GM21447 (cell line): ENCODE data around the gene TAF7L.
"Not testable (repeated sequence)": the region's sequence is repeated elsewhere in the genome, so short reads cannot be mapped to it uniquely, and the experiment has no call there.

Source experiments
- ATAC-seq: cut with Tn5 transposase; IDR thresholded peaks from one replicate; pipeline ENCODE4 v1.9.1; 2021; ENCODE audit not compliant: unreplicated experiment

TAF7L gene, protein sequence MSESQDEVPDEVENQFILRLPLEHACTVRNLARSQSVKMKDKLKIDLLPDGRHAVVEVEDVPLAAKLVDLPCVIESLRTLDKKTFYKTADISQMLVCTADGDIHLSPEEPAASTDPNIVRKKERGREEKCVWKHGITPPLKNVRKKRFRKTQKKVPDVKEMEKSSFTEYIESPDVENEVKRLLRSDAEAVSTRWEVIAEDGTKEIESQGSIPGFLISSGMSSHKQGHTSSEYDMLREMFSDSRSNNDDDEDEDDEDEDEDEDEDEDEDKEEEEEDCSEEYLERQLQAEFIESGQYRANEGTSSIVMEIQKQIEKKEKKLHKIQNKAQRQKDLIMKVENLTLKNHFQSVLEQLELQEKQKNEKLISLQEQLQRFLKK

DNA sequence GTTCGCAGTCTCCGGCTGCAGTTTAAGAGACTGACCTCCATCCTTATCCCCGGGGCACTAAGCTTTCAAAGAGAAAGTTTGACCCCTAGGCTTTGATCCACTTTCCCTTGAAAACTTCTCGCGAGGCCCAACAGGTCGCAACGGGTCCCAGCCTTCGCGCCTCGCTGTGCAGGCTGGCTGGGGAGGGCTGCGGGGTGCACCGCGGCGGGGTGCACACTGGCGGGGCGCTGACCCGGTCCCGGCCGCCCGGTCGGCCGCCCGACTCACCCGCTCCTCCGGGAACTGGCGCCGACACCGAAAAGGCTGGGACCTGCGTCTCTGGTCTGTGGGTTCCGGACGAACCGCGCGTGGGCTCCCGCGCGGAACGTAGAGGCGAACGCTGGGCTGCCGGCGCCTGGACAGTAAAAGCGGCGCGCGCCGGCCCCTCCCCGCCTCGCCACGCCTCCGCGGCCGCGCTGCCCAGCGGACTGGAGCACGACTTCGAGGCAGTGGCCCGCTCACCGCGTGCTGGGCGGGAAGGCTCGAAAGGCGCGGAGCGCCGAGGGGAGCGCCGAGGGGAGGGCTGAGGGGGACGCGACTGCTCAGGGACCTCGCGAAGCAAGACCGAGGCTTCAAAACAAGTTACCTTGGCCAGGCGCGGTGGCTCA is at the start of gene TAF7L:
TSS of gene TAF7L (minus strand) at position 378 of the 647 bp plus-strand sequence. CDS start 3,791 bp downstream, outside the sequence.
- no peak for ATAC-seq

DNA sequence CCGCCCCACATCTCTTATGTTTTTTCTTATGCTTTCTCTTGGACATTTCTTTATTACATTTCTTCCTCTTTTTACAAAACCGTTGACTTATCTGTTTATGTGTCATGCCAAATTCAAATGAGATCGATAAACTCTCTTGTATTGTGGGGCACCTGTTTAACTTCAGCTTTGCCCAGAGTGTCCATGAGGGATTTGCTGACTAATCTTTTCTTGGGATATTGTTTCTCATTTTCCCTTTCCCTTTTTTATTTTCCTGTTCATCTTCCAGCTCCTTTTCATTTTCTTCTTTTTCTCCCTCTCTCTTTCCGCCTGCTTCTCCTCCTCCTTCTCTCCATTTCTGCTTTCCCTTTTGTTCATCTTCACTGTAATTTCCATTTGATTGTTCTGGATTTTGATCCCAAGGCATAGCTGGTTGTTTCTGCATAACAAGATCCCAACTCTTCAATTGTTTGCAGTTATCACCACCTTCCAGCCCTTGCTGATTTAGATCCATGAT is 46.7 kb upstream of the TAF7L start:
- no peak for ATAC-seq

- not testable (repeated sequence) for ATAC-seq
These were observed 43.2 kb upstream of the TAF7L start for GRCh38 chrX:101334310-101334709.

GRCh38 chrX:101326600-101326999 is 35.5 kb upstream of the TAF7L start:
- ATAC-seq: not testable (repeated sequence)

GRCh38 chrX:101303790-101304189 is 12.7 kb upstream of the TAF7L start:
- ATAC-seq: no peak

GRCh38 chrX:101295603-101296002 is 4.5 kb upstream of the TAF7L start:
- not testable (repeated sequence) for ATAC-seq

GRCh38 chrX:101287402-101287801 is 3.7 kb downstream of the TAF7L start:
- no peak for ATAC-seq

DNA sequence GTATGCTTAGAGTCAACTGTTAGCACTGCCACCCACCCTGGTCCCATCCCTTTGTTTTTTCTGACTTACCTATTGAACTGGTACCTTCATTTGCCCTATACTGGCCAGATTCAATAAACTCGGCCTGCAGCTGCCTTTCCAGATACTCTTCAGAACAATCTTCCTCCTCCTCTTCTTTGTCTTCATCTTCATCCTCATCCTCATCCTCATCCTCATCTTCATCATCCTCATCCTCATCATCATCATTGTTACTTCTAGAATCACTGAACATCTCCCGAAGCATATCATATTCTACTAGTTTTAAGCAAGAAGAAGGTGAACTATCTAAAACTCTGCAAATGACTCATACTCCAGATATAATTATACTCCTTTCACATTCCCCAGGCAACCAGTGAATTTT is 14.9 kb downstream of the TAF7L start:
- no peak for ATAC-seq

- ATAC-seq: no peak
These were observed 16.9 kb downstream of the TAF7L start for GRCh38 chrX:101274198-101274597.

DNA sequence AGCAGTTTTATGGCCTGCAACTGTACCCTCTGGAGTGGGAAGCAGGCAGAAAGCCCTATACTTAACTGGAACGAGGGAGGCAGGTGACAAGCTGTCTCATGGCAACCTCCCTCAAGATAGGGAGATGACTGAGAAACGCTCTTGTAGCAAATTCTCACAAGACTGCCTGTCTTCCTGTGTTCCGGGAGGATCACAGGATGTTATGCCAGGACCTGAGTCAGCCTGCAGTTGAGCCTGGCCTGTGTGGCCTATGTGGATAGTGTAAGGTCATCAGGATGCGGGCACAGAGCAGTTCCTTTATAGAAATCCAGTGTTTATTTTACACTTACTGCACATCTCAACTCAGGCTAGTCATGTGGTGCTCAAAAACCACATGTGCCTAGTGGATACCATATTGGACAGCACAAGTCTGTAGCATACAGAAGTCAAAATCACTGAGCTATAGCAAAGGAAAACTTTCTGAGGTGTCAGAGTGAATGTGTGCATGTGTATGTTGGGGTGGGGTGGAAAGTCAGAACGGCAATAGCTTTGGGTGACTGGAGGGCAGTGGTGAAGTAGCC is 25.2 kb downstream of the TAF7L start:
- ATAC-seq: no peak

- ATAC-seq: no peak
These were observed 27.4 kb downstream of the TAF7L start for GRCh38 chrX:101263766-101264165.

- no peak for ATAC-seq
These were observed 28.5 kb downstream of the TAF7L start for GRCh38 chrX:101262590-101262989.

GRCh38 chrX:101260435-101260834 is 30.7 kb downstream of the TAF7L start:
- ATAC-seq: no peak

- no peak for ATAC-seq
These were observed 32.9 kb downstream of the TAF7L start for GRCh38 chrX:101258259-101258581.

DNA sequence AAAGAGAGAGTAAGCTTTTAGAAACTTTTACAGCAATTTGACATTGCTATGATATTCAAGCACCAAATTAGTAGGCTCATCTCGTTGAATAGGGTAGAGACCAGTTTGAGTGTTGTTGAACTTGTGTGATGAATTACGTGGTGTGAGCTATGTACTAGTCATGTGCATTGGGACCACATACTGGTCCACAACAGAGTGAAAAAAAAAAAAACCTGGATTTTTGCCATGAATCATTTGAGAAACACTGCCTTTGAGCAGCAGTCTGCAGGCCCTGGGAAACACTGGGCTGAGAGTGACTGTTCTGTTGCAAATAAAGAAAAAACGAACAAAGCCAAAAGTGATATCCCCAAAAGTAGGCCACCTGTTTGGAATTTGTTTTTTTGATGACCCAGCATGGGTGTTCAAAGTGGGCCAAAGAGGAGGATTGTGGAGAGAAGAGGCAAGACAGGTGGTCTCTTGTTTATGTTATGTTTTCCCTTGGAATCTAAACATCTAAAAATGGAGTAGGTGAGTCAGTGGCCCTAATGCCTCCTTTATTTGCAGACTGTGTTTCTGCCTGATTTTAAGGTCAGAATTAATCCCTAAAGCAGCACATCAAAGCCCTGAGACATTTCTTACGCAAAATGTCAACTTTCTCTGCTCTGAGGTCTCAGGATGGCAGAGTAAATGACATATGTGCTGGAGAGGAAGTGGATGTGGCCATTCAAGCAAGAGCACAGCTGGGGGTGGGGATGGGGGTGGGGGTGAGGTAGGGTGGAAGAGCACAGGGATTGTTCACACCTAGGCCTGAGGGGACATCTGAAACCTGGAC is 33.5 kb downstream of the TAF7L start:
- ATAC-seq: no peak

DNA sequence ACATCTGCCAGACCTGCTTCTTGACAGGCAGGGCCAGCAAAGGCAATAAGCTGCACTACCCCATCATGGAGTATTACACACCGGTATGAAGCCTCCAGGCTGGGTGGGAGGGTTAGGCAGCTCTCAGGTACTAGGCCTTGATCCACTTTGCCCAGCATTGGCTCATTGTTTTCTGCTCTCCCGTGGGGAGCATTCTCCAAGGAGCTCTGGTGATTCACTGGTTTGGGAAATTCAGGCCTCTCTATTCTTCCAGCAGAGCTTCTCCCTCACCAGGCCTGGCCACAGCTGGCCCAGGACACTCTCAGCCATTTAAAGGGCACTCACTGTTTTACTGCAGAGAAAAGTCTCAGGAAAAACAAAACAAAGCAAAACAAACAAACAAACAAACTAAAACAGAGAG is 38.5 kb downstream of the TAF7L start:
- ATAC-seq: no peak

DNA sequence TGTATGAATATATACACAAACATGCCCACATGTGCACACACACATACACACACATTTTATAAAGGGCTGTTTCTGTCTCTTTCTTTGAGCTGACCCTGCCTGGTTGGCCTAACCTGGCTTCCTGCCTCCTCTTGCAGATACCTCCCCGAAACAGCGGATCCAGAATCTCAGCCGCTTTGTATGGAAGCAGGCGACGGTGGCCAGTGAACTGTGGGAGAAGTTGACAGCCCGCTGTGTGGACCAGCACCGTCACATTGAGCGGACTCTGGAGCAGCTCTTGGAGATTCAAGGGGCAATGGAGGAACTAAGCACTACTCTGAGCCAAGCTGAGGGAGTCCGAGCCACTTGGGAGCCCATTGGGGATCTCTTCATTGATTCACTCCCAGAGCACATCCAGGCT is 49.6 kb downstream of the TAF7L start:
- no peak for ATAC-seq

GRCh38 chrX:101237041-101237440 is 54.1 kb downstream of the TAF7L start:
- no peak for ATAC-seq

DNA sequence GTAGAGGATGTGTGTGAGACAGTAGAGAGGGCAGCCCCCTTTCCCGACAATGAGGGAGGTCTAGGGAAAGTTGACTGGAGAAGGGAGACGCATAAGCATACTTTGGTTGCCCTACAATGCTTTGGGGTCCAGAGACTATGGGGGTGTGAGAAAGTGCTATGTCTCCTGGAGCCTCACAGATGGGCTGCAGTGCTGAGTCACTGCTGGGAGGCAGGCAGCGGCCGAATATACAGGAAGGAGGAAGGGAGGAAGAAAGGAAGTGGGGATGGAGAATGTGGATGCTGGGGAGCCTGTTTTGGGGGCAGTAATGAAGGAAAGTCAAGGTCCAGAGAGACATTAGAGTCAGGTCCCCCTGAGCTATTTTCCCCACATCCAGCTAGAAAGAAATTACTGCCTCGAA is 58.8 kb downstream of the TAF7L start:
- no peak for ATAC-seq

GRCh38 chrX:101231080-101231479 is 60.1 kb downstream of the TAF7L start:
- ATAC-seq: no peak

GRCh38 chrX:101230636-101231035 is 60.5 kb downstream of the TAF7L start:
- ATAC-seq: no peak
